ENCODE measurements around the gene ILF2. TPM values are rescaled to one million over a fixed set of nuclear protein-coding genes. Genes with fewer than 3 reads are reported as not detected.

ILF2 gene
- total and polyA plus RNA-seq, 2 of the 13 experiments (the other 11 are each of a cell fraction or from before 2014, with no cell fraction given), result 292 to 366 TPM

GRCh38 chr1:153679337-153680119 lies 8.7 kb upstream of the ILF2 start (continued):
- TF ChIP-seq ZBTB40 (IDR thresholded peaks at IDR 0.05) (no peak), ZBTB40 (CRISPR knock-in tag; IDR thresholded peaks at IDR 0.05) (0 out of 2 replicates have a peak, but pooled peaks have one; percentile 20), ZNF335 (CRISPR knock-in tag; IDR thresholded peaks at IDR 0.05) (no peak), CCDC6 (CRISPR knock-in tag; IDR thresholded peaks at IDR 0.05) (no peak), ZNF790 (CRISPR knock-in tag; IDR thresholded peaks at IDR 0.05; ENCODE audit: borderline replicate concordance) (no peak), RFXANK (CRISPR knock-in tag; IDR thresholded peaks at IDR 0.05) (no peak), ZC3H13 (CRISPR knock-in tag; IDR thresholded peaks at IDR 0.05) (peak; percentile 3; the same call in 1 of the 2 replicates), ZZZ3 (CRISPR knock-in tag; IDR thresholded peaks at IDR 0.05; ENCODE audit: borderline replicate concordance) (no peak), CENPX (CRISPR knock-in tag; IDR thresholded peaks at IDR 0.05) (no peak), ZNF577 (CRISPR knock-in tag; IDR thresholded peaks at IDR 0.05; ENCODE audit: borderline replicate concordance, low read depth) (no peak), ZNF574 (CRISPR knock-in tag; IDR thresholded peaks at IDR 0.05) (peak; percentile 43), MYC (CRISPR knock-in tag; IDR thresholded peaks at IDR 0.05; ENCODE audit: borderline replicate concordance) (peak; percentile 39; the same call in 1 of the 2 replicates), THAP11 (CRISPR knock-in tag; IDR thresholded peaks at IDR 0.05) (no peak), MEIS1 (CRISPR knock-in tag; IDR thresholded peaks at IDR 0.05; ENCODE audit: borderline replicate concordance) (no peak), ZNF543 (CRISPR knock-in tag; IDR thresholded peaks at IDR 0.05) (no peak), HNRNPL (IDR thresholded peaks at IDR 0.05; ENCODE audit: low read depth, low read length) (no peak), ZKSCAN8 (CRISPR knock-in tag; IDR thresholded peaks at IDR 0.05; ENCODE audit: borderline replicate concordance) (no peak), DMAP1 (CRISPR knock-in tag; IDR thresholded peaks at IDR 0.05) (no peak)
